Esophagus squamous epithelium (tissue), 5 donors: Measurements from ENCODE around the gene ZBTB25. TPM values are rescaled to one million over a fixed set of nuclear protein-coding genes. Genes with fewer than 3 reads are reported as not detected.

Experiments used
- DNase-seq: peaks from one replicate; lab custom pipeline; 2025; lab: John Stamatoyannopoulos, UW
- H3K27ac ChIP-seq, 4 donors: fragments of 200-600 bp; sonication (generic); one replicate each; pipeline ENCODE4 v1.5.1; 2016 to 2019; ENCODE audit warnings: mild to moderate bottlenecking in 1 of 4
- H3K27me3 ChIP-seq, 4 donors: fragments of 200-600 bp; sonication (generic); 1 replicate in 3 of 4; 2 replicates in 1 of 4; pipeline versions ENCODE4 v1.5.1 to v1.6.0; 2017 to 2021; ENCODE audit warnings: antibody characterized with exemption in 1 of 4
- H3K36me3 ChIP-seq, 3 donors: fragments of 200-600 bp; sonication (generic); one replicate each; pipeline ENCODE4 v1.5.1; 2016 to 2019
- H3K4me1 ChIP-seq, 3 donors: fragments of 200-600 bp; sonication (generic); one replicate each; pipeline ENCODE4 v1.5.1; 2017 to 2019
- H3K4me3 ChIP-seq, 4 donors: fragments of 200-600 bp; sonication (generic); 1 replicate in 3 of 4; 2 replicates in 1 of 4; pipeline ENCODE4 v1.5.1; 2016 to 2019; ENCODE audit warnings: mild to moderate bottlenecking in 2 of 4, moderate library complexity in 1 of 4
- H3K9me3 ChIP-seq, 3 donors: fragments of 200-600 bp; sonication (generic); one replicate each; pipeline ENCODE4 v1.5.1; 2016 to 2019
- POLR2A ChIP-seq, 4 donors: fragments of 450-650 bp; IDR thresholded peaks; one replicate each; pipeline ENCODE4 v1.6.1; 2017; ENCODE audit warnings: antibody characterized with exemption in 4 of 4, mild to moderate bottlenecking in 4 of 4, moderate library complexity in 3 of 4
- WGBS, 2 donors: methylation state at CpG; one replicate each; pipeline ENCODE4 v1.1.5; 2018; 5-methylcytosine and 5-hydroxymethylcytosine counted together
- intact Hi-C: fragments of 100-400 bp; cut with DNase I; formaldehyde crosslinking; loops from one replicate; pipeline ENCODE4 v1.15.0; 2022
- total RNA-seq, 4 donors: library from RNA; depleted of rRNA; stranded (reverse); fragments of >200 nt; gene quantifications; one replicate each; pipeline ENCODE4 v1.1.0, GENCODE V29; 2016
- TF ChIP-seq, protein P1 (sequence below), 6 experiments: fragments of 450-650 bp in 4 of 6; fragments of 200-600 bp in 2 of 6; sonication (generic) in 2 of 6; IDR thresholded peaks; one replicate each; pipeline ENCODE4 v1.5.1; 2016 to 2019; ENCODE audit warnings: antibody characterized with exemption in 6 of 6, mild to moderate bottlenecking in 4 of 6, moderate library complexity in 4 of 6
- donor health status: DM: yes; HTN: yes; CAD: no.

ZBTB25 gene
- total RNA-seq, 4 donors from 2014 or later, result 2.4 to 8.0 (median 3.1) TPM

DNA sequence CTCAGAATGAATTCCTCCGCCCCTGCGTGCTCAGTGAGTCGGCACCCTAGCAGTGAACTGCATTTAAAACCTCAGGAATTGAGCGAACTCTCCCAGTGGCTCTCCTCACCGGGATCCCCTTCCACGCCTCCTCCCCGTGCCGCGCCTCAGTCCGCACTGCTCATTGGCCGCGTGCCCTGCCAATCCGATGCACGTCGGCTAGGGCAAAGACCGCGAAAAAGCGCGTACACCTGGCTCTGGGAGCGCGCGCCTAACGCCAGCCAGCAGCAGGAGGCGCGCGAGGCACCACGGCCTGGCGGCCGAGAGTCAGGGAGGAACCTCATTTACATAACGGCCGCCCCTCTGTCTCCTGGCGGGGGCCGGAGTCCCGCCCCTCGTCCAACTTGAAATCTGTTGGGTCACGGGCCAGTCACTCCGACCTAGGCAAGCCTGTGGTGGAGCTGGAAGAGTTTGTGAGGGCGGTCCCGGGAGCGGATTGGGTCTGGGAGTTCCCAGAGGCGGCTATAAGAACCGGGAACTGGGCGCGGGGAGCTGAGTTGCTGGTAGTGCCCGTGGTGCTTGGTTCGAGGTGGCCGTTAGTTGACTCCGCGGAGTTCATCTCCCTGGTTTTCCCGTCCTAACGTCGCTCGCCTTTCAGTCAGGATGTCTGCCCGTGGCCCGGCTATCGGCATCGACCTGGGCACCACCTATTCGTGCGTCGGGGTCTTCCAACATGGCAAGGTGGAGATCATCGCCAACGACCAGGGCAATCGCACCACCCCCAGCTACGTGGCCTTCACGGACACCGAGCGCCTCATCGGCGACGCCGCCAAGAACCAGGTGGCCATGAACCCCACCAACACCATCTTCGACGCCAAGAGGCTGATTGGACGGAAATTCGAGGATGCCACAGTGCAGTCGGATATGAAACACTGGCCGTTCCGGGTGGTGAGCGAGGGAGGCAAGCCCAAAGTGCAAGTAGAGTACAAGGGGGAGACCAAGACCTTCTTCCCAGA lies 36.9 kb upstream of the ZBTB25 start, which contains the start of gene HSPA2:
Gene HSPA2 (plus strand): TSS at position 534 of the 995 bp plus-strand sequence. CDS start 109 bp downstream, at position 643.
- intact Hi-C loops, result no loop called here
- Histone ChIP-seq H3K27me3 (no peaks in the 10 kb centered on the region), H3K27ac (peak within 1 kb of the TSS; percentile 87 to 96 (median 96)), H3K36me3 (no peaks in the 10 kb centered on the region), H3K9me3 (no peaks in the 10 kb centered on the region), H3K4me1 (peaks cover 0 to 54% (median 5%) of the 10 kb centered on the region in 3 donors), H3K4me3 (peak within 1 kb of the TSS; percentile 38 to 77 (median 66))
- peak in 3 of 4 donors; percentile 73 to 98 (median 93) for TF ChIP-seq POLR2A (IDR thresholded peaks at IDR 0.05)
- TF ChIP-seq, protein P1, sequence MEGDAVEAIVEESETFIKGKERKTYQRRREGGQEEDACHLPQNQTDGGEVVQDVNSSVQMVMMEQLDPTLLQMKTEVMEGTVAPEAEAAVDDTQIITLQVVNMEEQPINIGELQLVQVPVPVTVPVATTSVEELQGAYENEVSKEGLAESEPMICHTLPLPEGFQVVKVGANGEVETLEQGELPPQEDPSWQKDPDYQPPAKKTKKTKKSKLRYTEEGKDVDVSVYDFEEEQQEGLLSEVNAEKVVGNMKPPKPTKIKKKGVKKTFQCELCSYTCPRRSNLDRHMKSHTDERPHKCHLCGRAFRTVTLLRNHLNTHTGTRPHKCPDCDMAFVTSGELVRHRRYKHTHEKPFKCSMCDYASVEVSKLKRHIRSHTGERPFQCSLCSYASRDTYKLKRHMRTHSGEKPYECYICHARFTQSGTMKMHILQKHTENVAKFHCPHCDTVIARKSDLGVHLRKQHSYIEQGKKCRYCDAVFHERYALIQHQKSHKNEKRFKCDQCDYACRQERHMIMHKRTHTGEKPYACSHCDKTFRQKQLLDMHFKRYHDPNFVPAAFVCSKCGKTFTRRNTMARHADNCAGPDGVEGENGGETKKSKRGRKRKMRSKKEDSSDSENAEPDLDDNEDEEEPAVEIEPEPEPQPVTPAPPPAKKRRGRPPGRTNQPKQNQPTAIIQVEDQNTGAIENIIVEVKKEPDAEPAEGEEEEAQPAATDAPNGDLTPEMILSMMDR (IDR thresholded peaks at IDR 0.05), result peak; percentile 69 to 97 (median 90)
- peak; percentile 92 for DNase-seq
- WGBS, 2 donors, result 3 to 11% methylated on average over 14 to 21 of the region's 79 CpGs

DNA sequence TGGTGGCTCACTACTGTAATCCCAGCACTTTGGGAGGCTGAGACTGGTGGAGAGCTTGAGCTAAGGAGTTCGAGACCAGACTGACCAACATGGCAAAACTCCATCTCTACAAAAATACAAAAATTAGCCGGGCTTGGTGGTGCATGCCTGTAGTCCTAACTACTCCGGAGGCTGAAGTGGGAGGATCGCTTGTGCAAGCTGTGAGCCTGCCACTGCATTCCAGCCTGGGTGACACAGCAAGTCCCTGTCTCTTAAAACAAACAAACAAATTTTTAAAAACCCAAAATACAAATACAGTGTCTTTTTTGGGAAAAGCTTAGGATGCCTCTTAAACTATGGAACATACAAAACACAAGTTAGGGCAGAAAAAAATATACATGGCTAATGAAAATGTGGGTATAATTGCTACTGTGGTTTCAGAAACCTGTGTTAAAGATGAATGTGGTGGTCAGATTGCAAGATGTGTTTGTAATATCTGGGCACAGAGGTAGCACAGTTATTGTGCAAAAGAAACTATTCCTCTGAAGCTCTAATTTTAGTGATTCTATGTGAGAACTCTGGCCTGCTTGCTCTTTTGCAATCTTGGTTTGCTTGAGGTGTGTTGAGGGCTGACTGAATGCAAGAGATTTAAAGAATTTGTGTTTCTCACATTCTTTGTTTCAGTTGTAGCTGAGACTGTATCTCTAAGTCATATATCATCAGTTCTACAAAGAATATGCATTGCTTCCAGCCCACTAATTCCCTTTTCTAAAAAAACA lies 33.0 kb upstream of the ZBTB25 start:
- peaks cover 0 to 23% (median 5%) of the 10 kb centered on the region in 3 donors for H3K4me1 ChIP-seq
- intact Hi-C loops, result no loop called here
- no peak overlapping the region for H3K4me3 ChIP-seq
- DNase-seq, result no peak
- H3K36me3 ChIP-seq, result no peaks in the 10 kb centered on the region
- H3K27me3 ChIP-seq, result no peaks in the 10 kb centered on the region
- WGBS, 2 donors, result 76 to 93% methylated on average over 4 of the region's 4 CpGs
- no peak overlapping the region for H3K27ac ChIP-seq
- TF ChIP-seq, protein P1 (IDR thresholded peaks at IDR 0.05), result no peak
- TF ChIP-seq POLR2A (IDR thresholded peaks at IDR 0.05), result no peak
- no peaks in the 10 kb centered on the region for H3K9me3 ChIP-seq

DNA sequence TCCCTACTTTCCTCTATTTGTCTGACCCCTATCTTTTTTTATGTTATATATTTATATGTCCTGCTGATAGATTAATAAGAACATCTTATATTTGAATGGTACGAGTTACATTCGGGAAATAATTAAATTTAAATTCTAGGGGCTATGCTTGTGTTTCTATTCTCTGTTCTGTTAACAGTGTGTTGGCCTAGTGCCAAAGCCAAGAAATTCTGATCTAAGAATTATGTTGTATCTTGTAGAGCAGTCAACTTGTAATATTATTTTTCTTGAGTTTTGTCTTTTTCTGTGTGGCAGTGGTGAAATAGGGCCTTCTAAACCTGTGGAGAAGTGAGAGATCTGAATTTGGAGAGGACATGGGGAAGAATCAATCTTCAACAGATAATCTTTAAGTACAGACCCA lies 27.9 kb upstream of the ZBTB25 start:
- H3K27me3 ChIP-seq, result no peaks in the 10 kb centered on the region
- H3K4me3 ChIP-seq, result no peak overlapping the region
- WGBS, 2 donors, result 63 to 85% methylated on average over 2 of the region's 2 CpGs
- no peaks in the 10 kb centered on the region for H3K9me3 ChIP-seq
- H3K4me1 ChIP-seq, result no peaks in the 10 kb centered on the region
- no peak for DNase-seq
- peaks cover 0 to 12% (median 0%) of the 10 kb centered on the region in 3 donors for H3K36me3 ChIP-seq
- H3K27ac ChIP-seq, result no peak overlapping the region
- intact Hi-C loops, result no loop called here
- no peak for TF ChIP-seq POLR2A (IDR thresholded peaks at IDR 0.05)
- TF ChIP-seq, protein P1 (IDR thresholded peaks at IDR 0.05), result no peak

DNA sequence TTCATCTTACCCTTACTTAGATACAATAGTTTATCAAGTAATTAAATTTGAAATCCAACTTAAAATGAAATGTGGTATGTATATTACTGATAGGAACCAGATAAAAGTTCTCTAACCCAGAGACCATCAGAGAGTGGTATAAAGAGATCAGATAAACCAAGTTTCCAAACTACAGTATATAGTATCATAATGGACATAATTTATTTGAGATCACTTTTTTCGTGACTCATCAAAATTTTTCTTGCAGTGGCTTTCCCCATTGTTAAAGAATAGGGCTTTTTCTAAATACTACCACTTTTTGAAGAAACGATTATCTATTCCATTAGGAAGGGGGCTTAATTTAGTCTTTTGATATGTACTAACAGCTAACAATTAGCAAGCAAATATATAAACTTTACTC lies 21.7 kb upstream of the ZBTB25 start:
- H3K4me1 ChIP-seq, result peaks cover 0 to 27% (median 0%) of the 10 kb centered on the region in 3 donors
- no peaks in the 10 kb centered on the region for H3K27me3 ChIP-seq
- no peak overlapping the region for H3K27ac ChIP-seq
- H3K4me3 ChIP-seq, result no peak overlapping the region
- no peak for TF ChIP-seq POLR2A (IDR thresholded peaks at IDR 0.05)
- TF ChIP-seq, protein P1 (IDR thresholded peaks at IDR 0.05), result no peak
- 90 to 96% methylated on average over 2 of the region's 2 CpGs for WGBS, 2 donors
- H3K9me3 ChIP-seq, result no peaks in the 10 kb centered on the region
- intact Hi-C loops, result no loop called here
- peaks cover 0 to 53% (median 0%) of the 10 kb centered on the region in 3 donors for H3K36me3 ChIP-seq
- no peak for DNase-seq
